HS-5 (cell line): ENCODE measurements around the gene PAPPA2.

Experiments used
- DNase-seq: peaks from one replicate; pipeline ENCODE4 v3.0.0-alpha.2; 2012; ENCODE audit warnings: low read depth

PAPPA2 gene

GRCh38 chr1:176803596-176803995 is 340.6 kb downstream of the PAPPA2 start:
- DNase-seq = no peak

GRCh38 chr1:176809292-176809691 is 346.3 kb downstream of the PAPPA2 start:
- DNase-seq = no peak

GRCh38 chr1:176811511-176812288 is 348.7 kb downstream of the PAPPA2 start:
- no peak for DNase-seq

- no peak for DNase-seq
Measured at GRCh38 chr1:176815621-176816020, 352.6 kb downstream of the PAPPA2 start.

- no peak for DNase-seq
Measured at GRCh38 chr1:176816232-176816631, 353.3 kb downstream of the PAPPA2 start.

GRCh38 chr1:176820391-176821031 is 357.5 kb downstream of the PAPPA2 start:
- no peak for DNase-seq

GRCh38 chr1:176826265-176826664 is 363.3 kb downstream of the PAPPA2 start:
- DNase-seq = no peak

GRCh38 chr1:176829261-176829660 is 366.3 kb downstream of the PAPPA2 start:
- no peak for DNase-seq

- DNase-seq = no peak
Measured at GRCh38 chr1:176831150-176831549, 368.2 kb downstream of the PAPPA2 start.

GRCh38 chr1:176837708-176838107 is 374.7 kb downstream of the PAPPA2 start:
- DNase-seq = no peak

- DNase-seq = no peak
Measured at GRCh38 chr1:176838276-176838995, 375.5 kb downstream of the PAPPA2 start.

- DNase-seq = no peak
Measured at GRCh38 chr1:176839216-176839615, 376.2 kb downstream of the PAPPA2 start.

GRCh38 chr1:176841238-176841637 is 378.3 kb downstream of the PAPPA2 start:
- DNase-seq = no peak

GRCh38 chr1:176843352-176844297 is 380.6 kb downstream of the PAPPA2 start:
- DNase-seq = peak; percentile 18

- no peak for DNase-seq
Measured at GRCh38 chr1:176847052-176847451, 384.1 kb downstream of the PAPPA2 start.

GRCh38 chr1:176849281-176849680 is 386.3 kb downstream of the PAPPA2 start:
- no peak for DNase-seq

- no peak for DNase-seq
Measured at GRCh38 chr1:176850871-176851270, 387.9 kb downstream of the PAPPA2 start.

- no peak for DNase-seq
Measured at GRCh38 chr1:176852124-176852523, 389.1 kb downstream of the PAPPA2 start.

- no peak for DNase-seq
Measured at GRCh38 chr1:176853503-176853902, 390.5 kb downstream of the PAPPA2 start.

- no peak for DNase-seq
Measured at GRCh38 chr1:176854121-176854520, 391.1 kb downstream of the PAPPA2 start.

GRCh38 chr1:176854758-176855745 is 392.1 kb downstream of the PAPPA2 start:
- no peak for DNase-seq
